Brain microvascular endothelial cell (primary cell): ENCODE results near the gene MTPN.

Source experiments
- DNase-seq: peaks from one replicate; pipeline ENCODE4 v3.0.0-alpha.2; 2020
- H3K27ac ChIP-seq: fragments of 250-450 bp; sonication (Bioruptor Pico); 2 replicates; pipeline ENCODE4 v1.5.1; 2020; ENCODE audit warnings: mild to moderate bottlenecking, moderate library complexity
- H3K27me3 ChIP-seq: fragments of 250-450 bp; sonication (Bioruptor Pico); replicated peaks from 2 replicates; pipeline ENCODE4 v1.5.1; 2020; ENCODE audit warnings: mild to moderate bottlenecking
- H3K36me3 ChIP-seq: fragments of 250-450 bp; sonication (Bioruptor Pico); replicated peaks from 2 replicates; pipeline ENCODE4 v1.5.1; 2020; ENCODE audit warnings: mild to moderate bottlenecking
- H3K4me3 ChIP-seq: 2 replicates; pipeline ENCODE4 v1.5.1; 2011; ENCODE audit warnings: low read depth, mild to moderate bottlenecking, control low read depth, low read length, moderate library complexity
- CTCF ChIP-seq: IDR thresholded peaks from 2 replicates; pipeline ENCODE4 v1.5.1; 2011; ENCODE audit warnings: low read depth, mild to moderate bottlenecking, moderate library complexity, low read length, control low read depth, inconsistent platforms; ENCODE audit errors: missing control alignments
- in situ Hi-C: cut with HindIII; loops from 2 replicates; pipeline ENCODE4 v1.10.0; 2017; ENCODE audit warnings: low sequenced_read_pairs, low pct_ligation_motif_present

MTPN gene

DNA sequence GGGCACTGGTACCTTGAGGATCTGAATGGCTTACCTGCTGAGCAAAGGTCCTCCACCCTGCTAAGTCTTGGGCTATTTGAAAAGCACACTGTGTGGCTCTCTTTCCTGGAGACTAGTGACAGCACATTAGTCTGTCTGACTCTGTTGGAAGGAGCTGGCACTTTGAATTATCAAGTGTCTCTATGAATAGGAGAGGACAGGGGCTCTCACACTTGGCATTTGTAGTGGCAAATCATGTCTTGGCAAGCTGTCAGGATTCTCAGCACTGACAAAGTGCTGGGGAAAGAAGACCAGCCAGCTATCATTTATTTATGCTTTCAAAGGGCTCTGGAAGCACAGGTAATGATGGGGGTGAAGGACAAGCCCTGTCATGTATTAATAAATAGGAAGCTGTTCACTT lies 62.8 kb downstream of the MTPN start:
- no peak for DNase-seq
- H3K27me3 ChIP-seq = no peaks in the 10 kb centered on the region
- H3K27ac ChIP-seq = no peak overlapping the region
- in situ Hi-C loops = no loop called here
- H3K36me3 ChIP-seq = no peaks in the 10 kb centered on the region
- no peak for TF ChIP-seq CTCF
- no peak overlapping the region for H3K4me3 ChIP-seq

- in situ Hi-C loops = no loop called here
- Histone ChIP-seq H3K4me3 (no peak overlapping the region), H3K27ac (no peak overlapping the region), H3K27me3 (no peaks in the 10 kb centered on the region), H3K36me3 (no peaks in the 10 kb centered on the region)
- DNase-seq = no peak
- TF ChIP-seq CTCF = no peak
Observed at GRCh38 chr7:135913404-135913803, 63.8 kb downstream of the MTPN start.

GRCh38 chr7:135911099-135911498 lies 66.1 kb downstream of the MTPN start:
- no peak overlapping the region for H3K27ac ChIP-seq
- in situ Hi-C loops = no loop called here
- TF ChIP-seq CTCF = no peak
- no peak for DNase-seq
- H3K4me3 ChIP-seq = no peak overlapping the region
- no peaks in the 10 kb centered on the region for H3K36me3 ChIP-seq
- H3K27me3 ChIP-seq = no peaks in the 10 kb centered on the region

DNA sequence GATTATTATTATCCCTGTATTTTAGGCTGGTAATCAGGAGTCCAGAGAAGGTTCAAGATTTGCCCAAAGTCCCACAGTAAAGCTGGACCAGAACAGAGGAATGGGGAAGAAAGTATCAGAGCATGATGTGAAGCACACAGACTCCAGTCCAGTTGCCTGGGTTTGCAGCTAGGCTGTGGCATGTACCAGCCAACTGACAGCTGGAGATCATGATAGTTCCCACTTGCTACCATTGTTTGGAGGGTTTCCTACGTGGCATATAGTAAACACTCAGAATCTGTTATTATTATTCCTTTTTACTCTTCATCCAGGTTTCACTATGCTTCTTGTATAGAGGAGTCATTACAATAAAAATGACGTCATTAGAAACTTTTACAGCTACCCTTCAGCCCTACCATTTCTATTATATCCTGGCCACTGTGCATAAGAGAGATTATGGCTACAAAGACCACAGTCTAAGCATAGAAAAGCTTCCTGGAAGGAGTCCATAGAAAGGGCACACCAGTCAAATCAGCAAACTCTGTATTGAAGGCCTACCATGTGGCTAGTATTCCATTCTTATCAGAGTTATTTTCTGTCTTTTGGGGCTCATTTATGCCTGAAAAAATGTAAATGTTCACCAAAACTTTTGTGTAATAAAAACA lies 66.6 kb downstream of the MTPN start:
- no peak for TF ChIP-seq CTCF
- H3K4me3 ChIP-seq = no peak overlapping the region
- no peaks in the 10 kb centered on the region for H3K36me3 ChIP-seq
- no peaks in the 10 kb centered on the region for H3K27me3 ChIP-seq
- in situ Hi-C loops = no loop called here
- DNase-seq = no peak
- no peak overlapping the region for H3K27ac ChIP-seq

DNA sequence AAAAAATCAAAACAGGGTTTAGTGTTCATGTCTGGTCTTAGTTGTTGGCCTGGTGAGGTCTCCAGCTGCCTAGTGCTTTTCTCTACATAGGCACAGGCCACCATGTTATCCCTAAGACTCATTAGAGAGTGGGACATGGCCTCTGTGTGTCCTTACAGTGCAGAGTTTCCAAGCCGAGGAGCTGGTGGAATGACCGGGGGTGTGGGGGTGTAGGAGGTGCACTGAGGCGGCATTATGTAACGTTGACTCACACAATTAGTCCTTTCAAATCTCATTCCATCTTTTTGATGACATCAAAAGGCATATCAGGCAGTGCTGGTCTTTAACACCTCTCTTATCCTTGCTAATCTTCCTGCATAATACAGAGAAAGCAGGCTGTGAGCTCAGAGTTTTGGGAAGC lies 71.3 kb downstream of the MTPN start:
- in situ Hi-C loops = no loop called here
- Histone ChIP-seq H3K27me3 (no peaks in the 10 kb centered on the region), H3K27ac (no peak overlapping the region), H3K4me3 (no peak overlapping the region), H3K36me3 (no peaks in the 10 kb centered on the region)
- no peak for TF ChIP-seq CTCF
- no peak for DNase-seq

- no peak for DNase-seq
- in situ Hi-C loops = no loop called here
- Histone ChIP-seq H3K36me3 (no peaks in the 10 kb centered on the region), H3K27ac (no peak overlapping the region), H3K27me3 (no peaks in the 10 kb centered on the region), H3K4me3 (no peak overlapping the region)
- TF ChIP-seq CTCF = no peak
Observed at GRCh38 chr7:135905355-135905754, 71.8 kb downstream of the MTPN start.
